ENCODE measurements around the gene ITPRIPL2.

Gene ITPRIPL2

DNA sequence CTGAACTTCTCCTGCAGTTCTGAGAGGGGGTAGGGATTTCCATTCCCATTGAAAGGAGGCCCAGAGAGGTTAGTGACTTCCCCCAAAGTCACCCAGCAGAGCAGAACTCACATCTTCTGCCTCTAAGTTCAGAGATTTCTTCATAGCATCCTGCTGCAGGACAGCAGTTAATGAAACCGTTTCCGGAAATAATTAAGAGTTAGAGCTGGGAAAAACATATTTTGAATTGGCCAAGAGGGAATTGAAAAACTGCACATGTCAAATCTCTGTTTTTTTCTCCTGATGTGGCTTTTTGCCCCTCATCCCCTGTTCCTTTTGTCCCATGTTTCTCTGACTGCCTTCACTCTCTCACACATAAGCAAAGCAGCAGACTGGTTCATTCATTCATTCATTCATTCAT, 26.6 kb downstream of the ITPRIPL2 start:
- no peak for DNase-seq

DNA sequence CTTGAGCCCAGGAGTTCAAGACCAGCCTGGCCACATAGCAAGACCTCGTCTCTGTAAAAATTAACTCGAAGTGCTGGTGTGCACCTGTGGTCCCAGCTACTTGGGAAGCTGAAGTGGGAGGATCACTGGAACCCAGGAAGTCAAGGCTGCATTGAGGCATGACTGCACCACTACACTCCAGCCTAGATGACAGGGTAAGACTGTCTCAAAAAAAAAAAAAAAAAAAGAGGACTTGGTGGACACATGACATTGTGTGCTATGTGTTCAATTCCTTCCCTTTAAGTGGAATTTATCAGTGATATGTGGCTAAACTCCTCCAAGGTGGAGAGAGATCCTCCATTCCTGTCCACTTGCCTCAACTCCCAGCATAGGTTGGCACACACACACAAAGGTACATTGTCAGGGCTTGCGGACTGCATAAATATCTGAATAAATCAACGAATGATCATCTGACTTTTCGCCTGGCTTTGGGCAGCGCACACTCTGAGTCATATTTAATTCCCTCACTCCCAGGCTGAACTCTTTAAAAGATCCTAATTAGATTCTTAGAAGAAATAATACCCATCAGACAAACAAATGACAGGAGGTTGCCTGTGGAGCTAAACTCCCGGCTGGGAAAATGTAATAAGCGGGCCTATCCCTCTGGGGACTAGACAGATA, 29.3 kb downstream of the ITPRIPL2 start:
- DNase-seq = no peak

DNA sequence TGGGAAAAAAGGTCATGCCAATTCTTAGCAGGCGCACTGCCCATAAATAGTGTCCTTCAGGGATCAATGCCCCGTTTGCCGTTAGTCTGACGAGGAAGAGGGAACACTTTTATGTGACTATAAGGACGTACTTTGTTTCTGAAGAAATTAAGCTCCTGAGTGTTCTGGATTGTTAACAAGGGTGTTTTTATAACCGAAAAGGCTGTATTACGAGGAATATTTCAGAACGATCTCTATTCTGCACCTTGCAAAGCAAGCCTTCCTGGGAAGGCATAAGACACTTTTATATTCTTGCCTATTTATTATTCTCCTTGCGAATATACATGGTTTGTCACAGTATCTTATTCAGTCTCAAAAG, 29.8 kb downstream of the ITPRIPL2 start:
- DNase-seq = no peak

DNA sequence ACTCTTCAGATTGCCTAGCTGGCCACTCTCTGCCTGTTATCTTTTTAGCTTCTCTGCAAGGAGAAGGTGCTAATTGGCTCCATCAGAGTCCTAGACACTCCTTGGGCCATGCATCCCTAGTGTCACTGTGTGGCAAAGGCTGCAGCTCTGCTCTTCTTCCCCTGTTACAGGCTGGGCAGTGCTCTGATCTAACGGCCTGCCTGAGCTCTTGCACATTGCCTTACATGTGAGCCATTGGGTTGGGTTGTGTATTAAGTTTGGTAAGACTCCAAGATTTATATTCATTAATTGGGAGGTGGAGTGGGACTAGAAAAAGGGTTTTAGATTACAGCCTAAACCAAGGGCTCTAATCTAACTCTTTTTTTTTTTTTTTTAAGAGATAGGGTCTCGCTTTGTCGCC, 31.2 kb downstream of the ITPRIPL2 start:
- no peak for DNase-seq

DNA sequence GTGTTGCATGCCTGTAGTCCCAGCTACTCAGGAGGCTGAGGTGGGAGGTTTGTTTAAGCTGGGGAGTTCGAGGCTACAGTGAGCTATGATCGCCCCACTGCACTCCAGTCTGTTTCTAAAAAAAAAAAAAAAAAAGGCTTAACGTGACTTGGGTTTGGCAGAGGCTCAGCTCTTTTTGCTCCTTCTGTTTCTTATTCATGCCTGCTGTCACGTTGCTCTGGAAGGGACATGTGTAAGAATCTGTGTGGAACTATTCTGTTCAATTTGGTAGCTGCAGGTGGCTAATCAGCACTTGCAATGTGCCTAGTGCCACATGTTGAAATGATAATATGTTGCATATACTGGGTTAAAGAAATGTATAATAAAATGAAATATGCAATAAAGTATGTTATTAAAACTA, 33.4 kb downstream of the ITPRIPL2 start:
- DNase-seq = no peak

DNA sequence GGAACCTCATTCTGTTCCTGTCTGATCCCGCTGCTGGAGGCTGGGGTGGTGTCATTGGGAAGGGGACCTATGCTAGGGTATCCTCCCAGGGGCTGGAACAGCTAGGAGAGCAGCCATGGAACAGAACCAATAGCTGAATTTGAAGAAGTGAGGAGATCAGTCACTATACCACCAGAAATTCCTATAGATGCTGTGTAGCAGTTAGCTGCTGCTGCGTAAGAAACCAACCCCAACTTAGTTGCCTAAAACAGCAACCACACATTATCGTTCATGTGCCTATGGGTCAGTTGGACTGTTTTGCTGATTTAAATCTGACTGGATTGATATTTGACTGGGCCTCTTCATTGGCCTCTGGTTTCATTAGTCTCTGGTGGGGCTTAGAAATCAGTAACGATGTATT, 33.9 kb downstream of the ITPRIPL2 start:
- DNase-seq = no peak

DNA sequence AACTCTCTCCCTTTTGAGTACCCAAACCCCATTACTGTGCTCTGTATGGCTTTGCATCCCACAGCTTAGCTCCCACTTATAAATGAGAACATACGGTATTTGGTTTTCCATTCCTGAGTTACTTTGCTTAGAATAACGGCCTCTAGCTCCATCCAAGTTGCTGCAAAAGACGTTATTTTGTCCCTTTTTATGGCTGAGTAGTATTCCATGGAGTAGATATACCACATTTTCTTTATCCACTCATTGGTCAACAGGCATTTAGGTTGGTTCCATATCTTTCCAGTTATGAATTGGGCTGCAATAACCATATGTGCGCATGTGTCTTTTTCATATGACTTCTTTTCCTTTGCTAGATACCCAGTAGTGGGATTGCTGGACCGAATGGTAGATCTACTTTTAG, 34.4 kb downstream of the ITPRIPL2 start:
- no peak for DNase-seq

DNA sequence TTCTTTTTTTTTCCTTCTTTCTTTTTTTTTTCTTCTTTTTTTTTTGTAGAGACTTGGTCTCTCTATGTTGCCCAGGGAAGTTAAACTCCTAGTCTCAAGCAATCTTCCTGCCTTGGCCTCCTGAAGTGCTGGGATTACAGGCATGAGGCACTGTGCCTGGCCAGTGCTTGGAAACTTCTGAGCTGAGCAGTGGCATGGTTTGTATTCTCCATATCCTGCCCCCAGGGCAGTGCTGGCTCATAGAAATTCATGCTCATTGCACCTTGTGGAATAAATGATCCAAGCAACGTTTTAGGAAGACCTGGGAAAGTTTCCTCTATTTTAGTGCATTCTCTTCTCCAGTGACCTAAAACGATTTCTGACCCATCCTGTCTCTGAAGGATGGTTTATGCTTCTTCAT, 37.5 kb downstream of the ITPRIPL2 start:
- DNase-seq = no peak

DNA sequence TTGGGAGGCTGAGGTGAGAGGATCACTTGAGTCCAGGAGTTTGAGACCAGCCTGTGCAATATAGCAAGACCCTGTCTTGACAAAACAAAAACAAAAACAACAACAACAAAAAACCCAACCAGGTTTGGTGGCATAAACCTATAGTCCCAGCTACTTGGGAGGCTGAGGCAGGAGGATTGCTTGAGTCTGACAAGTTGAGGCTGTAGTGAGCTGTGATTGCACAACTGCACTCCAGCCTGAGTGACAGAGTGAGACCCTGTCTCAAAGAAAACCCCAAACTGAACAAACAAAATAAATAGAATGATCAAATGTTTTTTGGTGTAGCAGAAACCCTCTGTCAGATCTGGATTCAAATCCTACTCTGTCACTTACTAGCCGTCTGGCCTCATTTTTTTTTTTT, 38.3 kb downstream of the ITPRIPL2 start:
- no peak for DNase-seq

DNA sequence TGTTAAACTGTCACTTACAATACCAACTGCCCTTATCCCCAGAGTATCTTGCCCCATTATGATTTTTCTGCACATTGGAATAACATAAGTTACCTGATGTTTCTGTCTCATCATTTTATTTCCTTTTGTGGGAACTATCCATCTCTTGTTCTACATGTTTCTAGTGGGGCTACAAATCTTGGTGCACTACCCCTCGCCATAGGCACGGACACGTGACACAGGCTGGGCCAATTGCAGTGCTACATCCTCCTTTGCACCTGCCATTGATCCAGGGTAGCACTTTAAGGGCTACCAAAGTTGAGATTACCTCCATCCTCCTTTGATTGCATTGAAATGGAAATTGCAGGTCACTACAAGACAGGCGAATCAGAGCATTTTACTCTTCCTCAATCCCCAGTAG, 40.1 kb downstream of the ITPRIPL2 start:
- DNase-seq = no peak

DNA sequence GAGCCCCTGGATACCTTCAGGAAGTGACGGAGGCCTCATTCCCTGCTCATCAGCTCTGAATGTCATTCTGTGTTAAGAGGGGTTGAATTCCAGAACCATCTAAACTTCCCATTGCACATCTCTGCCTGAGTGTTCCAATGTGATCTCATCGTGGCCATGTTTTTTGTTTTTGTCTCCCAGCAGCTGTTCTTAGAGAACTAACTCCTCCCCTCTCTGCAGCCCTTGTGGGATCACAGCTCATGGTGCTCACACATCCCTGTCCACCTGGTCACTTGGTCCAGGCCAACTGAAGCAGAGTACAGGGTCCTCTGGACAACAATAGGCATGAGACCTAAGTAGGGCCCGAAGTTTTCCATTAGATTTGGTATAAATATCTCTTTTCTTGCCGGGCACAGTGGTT, 48.3 kb downstream of the ITPRIPL2 start:
- DNase-seq = no peak

DNA sequence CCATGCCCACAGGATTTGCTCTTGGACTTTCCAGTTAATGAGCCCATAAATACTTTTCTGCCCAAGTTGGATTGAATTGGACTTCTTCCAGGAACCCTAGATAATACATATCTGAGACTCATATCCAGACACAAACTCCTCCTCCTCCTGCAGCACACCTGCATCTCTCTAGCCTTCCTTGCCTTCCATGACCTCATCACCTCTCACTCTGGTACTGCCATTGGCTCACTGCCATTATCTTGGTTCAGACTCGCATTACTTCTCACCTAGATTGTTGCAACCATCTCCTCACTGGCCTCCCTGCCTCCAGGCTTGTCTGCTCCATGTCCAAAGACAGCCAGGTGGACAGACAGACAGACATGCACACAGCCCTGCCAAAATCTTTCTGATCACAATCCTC, 49.5 kb downstream of the ITPRIPL2 start:
- DNase-seq = no peak

DNA sequence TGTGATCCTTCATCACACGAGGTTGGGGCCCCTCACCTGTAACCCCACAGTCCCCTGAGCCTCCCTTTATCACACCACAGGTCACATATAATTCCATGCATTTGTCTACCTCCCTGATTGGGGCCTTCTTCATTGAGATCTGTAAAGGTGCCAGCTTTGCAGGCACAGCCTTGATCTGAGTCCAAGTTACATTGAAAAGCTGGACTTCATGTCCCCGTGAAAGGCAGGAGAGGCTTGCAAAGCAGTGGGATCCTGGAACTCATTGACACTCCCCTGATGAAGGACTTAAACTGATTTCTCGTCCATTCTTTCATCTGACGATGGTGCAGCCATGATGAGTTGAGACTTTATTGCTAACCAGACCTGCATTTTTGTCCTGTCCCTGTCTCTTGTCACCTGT, 50.5 kb downstream of the ITPRIPL2 start:
- no peak for DNase-seq

DNA sequence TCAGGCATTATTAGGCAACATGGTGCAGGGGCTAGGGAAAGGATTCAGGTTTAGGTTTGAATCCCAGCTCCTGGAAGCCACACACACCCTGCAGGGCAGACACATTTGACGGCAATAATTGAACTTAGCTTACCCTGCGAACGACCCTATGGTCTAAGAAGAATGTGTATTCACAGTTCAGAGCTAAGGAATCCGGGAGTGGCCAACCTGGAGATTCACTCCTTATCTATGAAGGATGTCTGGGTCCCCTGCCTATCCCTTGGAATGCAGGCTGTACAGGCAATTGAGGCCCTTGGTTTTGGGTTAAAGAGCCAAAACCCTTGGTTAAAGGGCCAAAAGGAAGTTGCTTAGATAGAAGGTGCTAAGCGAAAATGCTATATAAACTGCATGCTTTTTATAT, 51.3 kb downstream of the ITPRIPL2 start:
- no peak for DNase-seq

DNA sequence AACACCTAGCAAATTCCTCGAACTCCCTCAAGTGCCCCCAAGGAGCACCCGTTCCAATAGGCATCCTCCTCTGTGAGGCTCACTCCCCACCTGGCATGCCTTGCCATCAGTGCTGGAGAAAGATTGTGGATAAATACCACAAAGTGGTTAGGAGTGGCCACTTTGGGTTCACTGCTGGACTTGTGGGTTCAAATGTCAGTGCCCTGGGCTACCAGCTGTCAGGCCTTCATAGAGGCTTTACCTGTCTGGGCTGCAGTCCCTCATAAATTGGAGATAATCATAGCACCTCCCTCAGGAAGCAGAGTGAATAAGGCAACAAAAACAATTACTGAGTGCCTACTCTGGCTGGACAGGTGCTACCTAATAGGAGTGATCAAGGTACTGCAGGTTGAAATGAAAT, 52.7 kb downstream of the ITPRIPL2 start:
- DNase-seq = no peak

DNA sequence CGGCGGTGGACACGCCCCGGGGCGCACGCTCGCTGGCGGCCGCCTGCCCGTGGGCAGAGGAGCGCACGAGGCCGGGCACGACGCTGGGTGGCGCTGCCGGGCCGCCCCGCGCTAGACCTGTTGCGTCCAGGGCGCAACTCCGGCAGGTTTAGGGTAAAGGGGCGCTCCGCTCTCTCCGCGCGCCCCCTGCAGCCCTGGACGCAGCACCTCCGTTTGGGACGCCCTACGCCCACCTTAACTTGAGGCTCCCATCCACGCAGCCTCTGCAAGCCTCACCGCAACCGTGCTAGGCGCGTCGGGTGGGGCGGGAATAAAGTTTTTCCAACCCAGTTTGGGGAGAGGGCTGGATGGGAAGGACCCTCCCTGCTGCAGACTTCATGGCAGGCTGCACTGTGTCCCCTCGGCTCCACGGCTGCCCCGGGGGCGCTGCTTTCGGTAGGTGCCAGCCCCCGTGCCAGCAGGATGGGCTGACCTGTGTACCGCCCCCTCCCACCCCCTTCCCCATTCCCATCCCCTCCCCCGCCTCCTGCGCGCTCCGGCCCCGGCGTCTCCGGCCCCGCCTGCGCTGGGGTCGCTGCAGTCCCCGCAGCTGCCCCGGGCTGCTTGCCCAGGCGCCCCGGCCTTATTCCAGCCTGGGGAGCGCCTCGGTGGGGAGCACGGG, 54.1 kb downstream of the ITPRIPL2 start, which contains the start of gene SYT17:
Gene SYT17, plus strand, starts transcription at position 531 of the 661 bp plus-strand sequence. CDS start 407 bp downstream, outside the sequence.
- peak; percentile 80 for DNase-seq

DNA sequence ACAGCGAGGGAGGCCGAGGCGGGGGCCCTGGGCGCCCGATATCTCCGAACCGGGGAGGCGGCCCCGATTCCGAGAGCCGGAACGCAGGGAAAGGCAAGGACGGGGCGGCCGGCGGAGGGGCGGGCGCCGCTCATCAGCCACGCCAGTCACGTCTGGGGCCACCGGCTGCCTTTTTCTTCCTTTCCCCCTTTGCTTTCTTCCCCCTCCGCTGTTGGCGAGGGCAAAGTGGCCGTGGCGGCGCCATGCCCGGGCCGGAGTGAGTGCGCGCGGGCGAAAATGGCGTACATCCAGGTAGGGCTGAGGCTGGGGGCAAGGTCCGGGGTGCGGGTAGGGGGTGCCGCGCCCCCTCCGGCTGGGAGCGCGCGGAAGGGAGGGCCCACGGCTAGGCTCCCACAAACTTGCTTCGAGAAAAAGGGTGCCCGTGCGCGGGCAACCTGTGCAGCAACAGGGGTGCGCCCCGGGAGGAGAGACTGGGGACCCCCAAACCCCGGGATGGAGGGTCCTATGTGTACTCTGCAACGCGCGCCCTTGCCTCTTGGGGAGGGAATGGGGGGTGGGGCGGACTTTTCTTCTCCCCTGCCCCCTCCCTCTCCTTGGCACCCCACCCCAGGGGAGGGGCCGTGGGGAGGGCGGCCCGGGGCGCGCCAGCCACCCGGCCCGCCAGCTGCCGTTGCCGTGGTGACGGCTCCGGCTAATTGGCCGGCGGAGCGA, 54.8 kb downstream of the ITPRIPL2 start:
- peak; percentile 84 for DNase-seq

DNA sequence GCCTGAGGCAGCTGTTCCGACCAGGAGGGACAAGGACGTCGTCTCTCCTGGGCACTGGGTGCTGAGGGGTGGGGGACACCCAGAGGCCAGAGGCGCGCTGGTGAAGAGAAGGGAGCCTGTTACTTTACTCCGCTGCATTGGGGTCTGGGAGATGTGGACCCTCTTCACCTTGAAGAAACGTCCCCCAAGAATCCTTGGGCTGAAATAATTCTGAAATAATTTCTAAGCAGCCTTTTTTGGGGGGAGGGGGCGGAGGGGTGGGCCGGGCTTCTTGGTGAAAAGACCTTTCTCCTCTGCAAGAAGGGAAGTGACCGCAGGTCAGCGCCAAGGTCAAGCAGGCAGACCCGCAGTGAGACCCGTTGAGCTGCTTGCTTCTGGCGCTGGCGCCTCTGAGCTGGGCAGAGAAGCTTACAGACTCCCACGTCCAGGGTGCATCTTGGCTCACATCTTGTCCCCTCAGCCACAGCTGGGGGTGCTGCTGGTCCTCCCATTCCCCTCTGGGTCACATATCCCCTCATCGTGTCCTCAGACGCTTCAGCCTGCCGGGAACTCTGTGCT, 55.4 kb downstream of the ITPRIPL2 start:
- no peak for DNase-seq

DNA sequence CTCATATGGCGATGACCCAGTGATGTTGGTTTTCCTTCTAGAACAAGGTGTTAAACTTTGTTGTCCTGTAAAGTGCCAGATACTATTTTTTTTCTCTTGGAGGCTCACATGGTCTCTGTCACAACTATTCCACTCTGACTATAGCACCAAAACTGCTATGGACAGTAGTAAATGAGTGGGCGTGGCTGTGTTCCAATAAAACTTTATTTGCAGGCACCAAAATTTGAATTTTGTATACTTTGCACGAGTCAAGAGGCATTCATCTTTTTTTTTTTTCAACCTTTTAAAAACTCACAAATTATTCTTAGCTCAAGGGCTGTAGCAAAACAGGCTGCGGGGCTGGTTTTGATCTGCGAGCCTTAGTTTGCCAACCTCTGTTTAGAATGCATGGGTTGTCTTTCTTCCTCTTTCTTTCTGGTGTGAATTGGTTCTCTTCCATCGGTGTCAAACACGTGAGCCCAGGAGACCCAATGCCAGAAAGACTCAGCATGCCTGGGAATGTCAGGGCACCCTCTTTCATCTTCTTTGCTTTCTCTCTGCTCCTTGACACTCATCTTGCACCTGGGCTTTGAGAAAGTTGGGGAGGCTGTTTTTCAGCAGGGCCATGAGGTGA, 56.4 kb downstream of the ITPRIPL2 start:
- no peak for DNase-seq
